ENCODE results near the gene GLMP. TPM values are rescaled to one million over a fixed set of nuclear protein-coding genes. Genes with fewer than 3 reads are reported as not detected.
A peak's percentile ranks its signal among the peaks of the same experiment; 100 is the strongest.

The GLMP gene
- total and polyA plus RNA-seq, 2 of the 13 experiments (the other 11 are each of a cell fraction or from before 2014, with no cell fraction given), result 44.6 to 75.8 TPM

GRCh38 chr1:156291226-156292061 is 4.0 kb downstream of the GLMP start (continued):
- TF ChIP-seq, protein P1, sequence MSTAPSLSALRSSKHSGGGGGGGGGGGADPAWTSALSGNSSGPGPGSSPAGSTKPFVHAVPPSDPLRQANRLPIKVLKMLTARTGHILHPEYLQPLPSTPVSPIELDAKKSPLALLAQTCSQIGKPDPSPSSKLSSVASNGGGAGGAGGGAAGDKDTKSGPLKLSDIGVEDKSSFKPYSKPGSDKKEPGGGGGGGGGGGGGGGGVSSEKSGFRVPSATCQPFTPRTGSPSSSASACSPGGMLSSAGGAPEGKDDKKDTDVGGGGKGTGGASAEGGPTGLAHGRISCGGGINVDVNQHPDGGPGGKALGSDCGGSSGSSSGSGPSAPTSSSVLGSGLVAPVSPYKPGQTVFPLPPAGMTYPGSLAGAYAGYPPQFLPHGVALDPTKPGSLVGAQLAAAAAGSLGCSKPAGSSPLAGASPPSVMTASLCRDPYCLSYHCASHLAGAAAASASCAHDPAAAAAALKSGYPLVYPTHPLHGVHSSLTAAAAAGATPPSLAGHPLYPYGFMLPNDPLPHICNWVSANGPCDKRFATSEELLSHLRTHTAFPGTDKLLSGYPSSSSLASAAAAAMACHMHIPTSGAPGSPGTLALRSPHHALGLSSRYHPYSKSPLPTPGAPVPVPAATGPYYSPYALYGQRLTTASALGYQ (CRISPR knock-in tag; IDR thresholded peaks at IDR 0.05), result 0 out of 2 replicates have a peak, but pooled peaks have one; percentile 5
- TF ChIP-seq KDM5A (IDR thresholded peaks at IDR 0.05; ENCODE audit: borderline replicate concordance, low read length) (peak; percentile 46; the same call in 1 of the 2 replicates), ZNF33B (CRISPR knock-in tag; IDR thresholded peaks at IDR 0.05) (no peak), MAFK (conservative IDR thresholded peaks at IDR 0.05 in 1 of 2, IDR thresholded peaks at IDR 0.05 in 1 of 2; ENCODE audit: low read length in 2 of 2) (0 out of 4 replicates have a peak, but pooled peaks of 1 of the 2 experiments have one; percentile 0), NFYC (CRISPR knock-in tag; IDR thresholded peaks at IDR 0.05) (0 out of 2 replicates have a peak, but pooled peaks have one; percentile 12), ZKSCAN5 (CRISPR knock-in tag; IDR thresholded peaks at IDR 0.05) (no peak), KLF6 (CRISPR knock-in tag; IDR thresholded peaks at IDR 0.05) (peak; percentile 26; the same call in 1 of the 2 replicates), SAP130 (CRISPR knock-in tag; IDR thresholded peaks at IDR 0.05; ENCODE audit: low read depth) (peak; percentile 93), HIVEP1 (CRISPR knock-in tag; IDR thresholded peaks at IDR 0.05) (peak; percentile 67; the same call in 1 of the 2 replicates), ZSCAN31 (CRISPR knock-in tag; IDR thresholded peaks at IDR 0.05; ENCODE audit: low read depth) (peak; percentile 42; the same call in 1 of the 2 replicates), SRF (IDR thresholded peaks at IDR 0.05; ENCODE audit: low read depth, low read length) (0 out of 2 replicates have a peak, but pooled peaks have one; percentile 20), ZMYM2 (CRISPR knock-in tag; IDR thresholded peaks at IDR 0.05) (0 out of 2 replicates have a peak, but pooled peaks have one; percentile 40), HOMEZ (CRISPR knock-in tag; IDR thresholded peaks at IDR 0.05; ENCODE audit: low read depth) (peak; percentile 74; the same call in 1 of the 2 replicates), KAT8 (CRISPR knock-in tag; IDR thresholded peaks at IDR 0.05) (peak; percentile 83), JDP2 (CRISPR knock-in tag; IDR thresholded peaks at IDR 0.05; ENCODE audit: borderline replicate concordance) (no peak), POLR2A (IDR thresholded peaks at IDR 0.05; ENCODE audit: insufficient read depth in 1 of 2, low read depth in 2 of 2, low read length in 2 of 2) (peak; percentile 85 to 89), KLF11 (CRISPR knock-in tag; IDR thresholded peaks at IDR 0.05) (0 out of 2 replicates have a peak, but pooled peaks have one; percentile 64)
- TF ChIP-seq, protein P2, sequence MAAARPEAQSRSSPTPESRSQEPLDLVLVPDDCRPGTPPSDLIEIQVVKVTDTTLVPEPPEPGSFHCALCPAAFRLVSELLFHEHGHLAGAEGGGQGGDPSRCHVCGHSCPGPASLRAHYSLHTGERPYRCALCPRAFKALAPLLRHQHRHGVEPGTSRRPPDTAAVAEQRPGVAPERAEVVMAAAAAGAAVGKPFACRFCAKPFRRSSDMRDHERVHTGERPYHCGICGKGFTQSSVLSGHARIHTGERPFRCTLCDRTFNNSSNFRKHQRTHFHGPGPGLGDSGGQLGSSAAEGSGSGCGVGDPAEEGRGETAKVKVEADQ (CRISPR knock-in tag; IDR thresholded peaks at IDR 0.05; ENCODE audit: borderline replicate concordance), result no peak
- TF ChIP-seq, protein P3, sequence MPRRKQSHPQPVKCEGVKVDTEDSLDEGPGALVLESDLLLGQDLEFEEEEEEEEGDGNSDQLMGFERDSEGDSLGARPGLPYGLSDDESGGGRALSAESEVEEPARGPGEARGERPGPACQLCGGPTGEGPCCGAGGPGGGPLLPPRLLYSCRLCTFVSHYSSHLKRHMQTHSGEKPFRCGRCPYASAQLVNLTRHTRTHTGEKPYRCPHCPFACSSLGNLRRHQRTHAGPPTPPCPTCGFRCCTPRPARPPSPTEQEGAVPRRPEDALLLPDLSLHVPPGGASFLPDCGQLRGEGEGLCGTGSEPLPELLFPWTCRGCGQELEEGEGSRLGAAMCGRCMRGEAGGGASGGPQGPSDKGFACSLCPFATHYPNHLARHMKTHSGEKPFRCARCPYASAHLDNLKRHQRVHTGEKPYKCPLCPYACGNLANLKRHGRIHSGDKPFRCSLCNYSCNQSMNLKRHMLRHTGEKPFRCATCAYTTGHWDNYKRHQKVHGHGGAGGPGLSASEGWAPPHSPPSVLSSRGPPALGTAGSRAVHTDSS (CRISPR knock-in tag; conservative IDR thresholded peaks at IDR 0.05), result no peak
- TF ChIP-seq, protein P4, sequence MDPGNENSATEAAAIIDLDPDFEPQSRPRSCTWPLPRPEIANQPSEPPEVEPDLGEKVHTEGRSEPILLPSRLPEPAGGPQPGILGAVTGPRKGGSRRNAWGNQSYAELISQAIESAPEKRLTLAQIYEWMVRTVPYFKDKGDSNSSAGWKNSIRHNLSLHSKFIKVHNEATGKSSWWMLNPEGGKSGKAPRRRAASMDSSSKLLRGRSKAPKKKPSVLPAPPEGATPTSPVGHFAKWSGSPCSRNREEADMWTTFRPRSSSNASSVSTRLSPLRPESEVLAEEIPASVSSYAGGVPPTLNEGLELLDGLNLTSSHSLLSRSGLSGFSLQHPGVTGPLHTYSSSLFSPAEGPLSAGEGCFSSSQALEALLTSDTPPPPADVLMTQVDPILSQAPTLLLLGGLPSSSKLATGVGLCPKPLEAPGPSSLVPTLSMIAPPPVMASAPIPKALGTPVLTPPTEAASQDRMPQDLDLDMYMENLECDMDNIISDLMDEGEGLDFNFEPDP (CRISPR knock-in tag; conservative IDR thresholded peaks at IDR 0.05), result no peak
